ENCODE data around the gene IL27RA.
"Not testable (repeated sequence)": the region's sequence is repeated elsewhere in the genome, so short reads cannot be mapped to it uniquely, and the experiment has no call there.

- not testable (repeated sequence) for TF ChIP-seq CTCF, POLR2A (IDR thresholded peaks at IDR 0.05)
Observed at GRCh38 chr19:14019739-14020138, 11.8 kb upstream of the IL27RA start.

Measured in adrenal gland (tissue), 5 donors.